ENCODE data around the gene SALL1. TPM values are rescaled to one million over a fixed set of nuclear protein-coding genes. Genes with fewer than 3 reads are reported as not detected.

The SALL1 gene
- total and polyA plus RNA-seq, 2 of the 13 experiments (the other 11 are each of a cell fraction or from before 2014, with no cell fraction given): 6.6 to 12.3 TPM

DNA sequence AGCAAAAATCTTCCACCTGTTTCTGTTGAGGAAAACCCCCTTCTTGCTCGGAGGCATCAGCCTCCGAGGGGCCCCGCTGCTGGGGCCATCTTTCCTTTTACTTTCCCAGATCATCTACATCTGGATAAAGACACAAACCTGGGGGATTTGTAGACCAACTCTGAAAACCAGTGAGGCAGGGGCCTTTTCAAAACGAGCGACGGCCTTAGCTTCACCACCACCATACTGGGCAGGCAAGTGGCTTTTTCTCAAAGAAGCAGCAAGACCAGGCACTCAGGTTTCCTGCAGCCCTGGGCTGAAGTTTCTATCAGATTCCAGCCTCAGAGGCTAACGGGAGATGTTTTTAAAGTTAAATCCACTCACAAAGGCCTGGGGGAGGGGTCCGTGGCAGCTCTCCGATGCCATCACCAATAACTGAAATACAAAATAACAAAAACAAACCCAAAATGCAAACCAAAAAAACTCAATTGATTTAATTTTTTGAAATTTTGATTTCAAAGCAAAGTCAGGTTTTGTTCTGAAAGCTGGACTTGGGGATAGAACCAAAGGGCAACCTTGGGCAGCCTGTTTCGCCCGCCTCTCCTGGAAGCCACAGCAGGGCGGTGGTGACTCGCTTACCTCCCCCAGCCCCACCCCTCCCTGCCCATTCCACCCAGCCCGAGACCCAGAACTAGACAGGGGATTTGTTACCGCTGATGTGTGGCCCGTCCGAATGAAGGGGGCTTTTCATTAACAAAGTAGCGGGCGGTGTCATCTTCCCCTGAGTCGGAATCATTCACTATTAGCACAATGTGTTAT lies 55.8 kb downstream of the SALL1 start (continued):
- TF ChIP-seq POGZ (CRISPR knock-in tag; IDR thresholded peaks at IDR 0.05) (no peak), PRPF4 (IDR thresholded peaks at IDR 0.05; ENCODE audit: low read depth, low read length, poor library complexity, severe bottlenecking) (no peak), MXI1 (IDR thresholded peaks at IDR 0.05; ENCODE audit: borderline replicate concordance, low read depth, low read length) (no peak), TRIM24 (CRISPR knock-in tag; IDR thresholded peaks at IDR 0.05) (no peak), ZSCAN30 (CRISPR knock-in tag; IDR thresholded peaks at IDR 0.05) (no peak), ZNF737 (CRISPR knock-in tag; IDR thresholded peaks at IDR 0.05; ENCODE audit: borderline replicate concordance) (no peak), MIER3 (CRISPR knock-in tag; IDR thresholded peaks at IDR 0.05; ENCODE audit: borderline replicate concordance) (no peak), RELA (CRISPR knock-in tag; IDR thresholded peaks at IDR 0.05) (no peak), XBP1 (CRISPR knock-in tag; IDR thresholded peaks at IDR 0.05) (no peak), ZNF264 (CRISPR knock-in tag; IDR thresholded peaks at IDR 0.05) (no peak), CCDC6 (CRISPR knock-in tag; IDR thresholded peaks at IDR 0.05) (no peak), ZNF670 (CRISPR knock-in tag; IDR thresholded peaks at IDR 0.05; ENCODE audit: borderline replicate concordance) (no peak), ZNF234 (CRISPR knock-in tag; conservative IDR thresholded peaks at IDR 0.05) (0 out of 2 replicates have a peak, but pooled peaks have one; percentile 32), NFE2L1 (CRISPR knock-in tag; IDR thresholded peaks at IDR 0.05; ENCODE audit: borderline replicate concordance) (no peak), ZNF577 (CRISPR knock-in tag; IDR thresholded peaks at IDR 0.05; ENCODE audit: borderline replicate concordance, low read depth) (no peak), YEATS4 (CRISPR knock-in tag; IDR thresholded peaks at IDR 0.05; ENCODE audit: borderline replicate concordance) (0 out of 2 replicates have a peak, but pooled peaks have one; percentile 41), ARNT (IDR thresholded peaks at IDR 0.05) (no peak), ZIK1 (CRISPR knock-in tag; IDR thresholded peaks at IDR 0.05; ENCODE audit: borderline replicate concordance, low read depth) (no peak), FOXC1 (CRISPR knock-in tag; IDR thresholded peaks at IDR 0.05; ENCODE audit: borderline replicate concordance) (no peak), REXO4 (CRISPR knock-in tag; IDR thresholded peaks at IDR 0.05; ENCODE audit: borderline replicate concordance) (no peak)
- TF ChIP-seq, protein P1, sequence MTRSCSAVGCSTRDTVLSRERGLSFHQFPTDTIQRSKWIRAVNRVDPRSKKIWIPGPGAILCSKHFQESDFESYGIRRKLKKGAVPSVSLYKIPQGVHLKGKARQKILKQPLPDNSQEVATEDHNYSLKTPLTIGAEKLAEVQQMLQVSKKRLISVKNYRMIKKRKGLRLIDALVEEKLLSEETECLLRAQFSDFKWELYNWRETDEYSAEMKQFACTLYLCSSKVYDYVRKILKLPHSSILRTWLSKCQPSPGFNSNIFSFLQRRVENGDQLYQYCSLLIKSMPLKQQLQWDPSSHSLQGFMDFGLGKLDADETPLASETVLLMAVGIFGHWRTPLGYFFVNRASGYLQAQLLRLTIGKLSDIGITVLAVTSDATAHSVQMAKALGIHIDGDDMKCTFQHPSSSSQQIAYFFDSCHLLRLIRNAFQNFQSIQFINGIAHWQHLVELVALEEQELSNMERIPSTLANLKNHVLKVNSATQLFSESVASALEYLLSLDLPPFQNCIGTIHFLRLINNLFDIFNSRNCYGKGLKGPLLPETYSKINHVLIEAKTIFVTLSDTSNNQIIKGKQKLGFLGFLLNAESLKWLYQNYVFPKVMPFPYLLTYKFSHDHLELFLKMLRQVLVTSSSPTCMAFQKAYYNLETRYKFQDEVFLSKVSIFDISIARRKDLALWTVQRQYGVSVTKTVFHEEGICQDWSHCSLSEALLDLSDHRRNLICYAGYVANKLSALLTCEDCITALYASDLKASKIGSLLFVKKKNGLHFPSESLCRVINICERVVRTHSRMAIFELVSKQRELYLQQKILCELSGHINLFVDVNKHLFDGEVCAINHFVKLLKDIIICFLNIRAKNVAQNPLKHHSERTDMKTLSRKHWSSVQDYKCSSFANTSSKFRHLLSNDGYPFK (CRISPR knock-in tag; IDR thresholded peaks at IDR 0.05; ENCODE audit: borderline replicate concordance): no peak
- TF ChIP-seq, protein P2, sequence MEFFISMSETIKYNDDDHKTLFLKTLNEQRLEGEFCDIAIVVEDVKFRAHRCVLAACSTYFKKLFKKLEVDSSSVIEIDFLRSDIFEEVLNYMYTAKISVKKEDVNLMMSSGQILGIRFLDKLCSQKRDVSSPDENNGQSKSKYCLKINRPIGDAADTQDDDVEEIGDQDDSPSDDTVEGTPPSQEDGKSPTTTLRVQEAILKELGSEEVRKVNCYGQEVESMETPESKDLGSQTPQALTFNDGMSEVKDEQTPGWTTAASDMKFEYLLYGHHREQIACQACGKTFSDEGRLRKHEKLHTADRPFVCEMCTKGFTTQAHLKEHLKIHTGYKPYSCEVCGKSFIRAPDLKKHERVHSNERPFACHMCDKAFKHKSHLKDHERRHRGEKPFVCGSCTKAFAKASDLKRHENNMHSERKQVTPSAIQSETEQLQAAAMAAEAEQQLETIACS (CRISPR knock-in tag; IDR thresholded peaks at IDR 0.05): no peak
- TF ChIP-seq, protein P3, sequence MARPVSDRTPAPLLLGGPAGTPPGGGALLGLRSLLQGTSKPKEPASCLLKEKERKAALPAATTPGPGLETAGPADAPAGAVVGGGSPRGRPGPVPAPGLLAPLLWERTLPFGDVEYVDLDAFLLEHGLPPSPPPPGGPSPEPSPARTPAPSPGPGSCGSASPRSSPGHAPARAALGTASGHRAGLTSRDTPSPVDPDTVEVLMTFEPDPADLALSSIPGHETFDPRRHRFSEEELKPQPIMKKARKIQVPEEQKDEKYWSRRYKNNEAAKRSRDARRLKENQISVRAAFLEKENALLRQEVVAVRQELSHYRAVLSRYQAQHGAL (CRISPR knock-in tag; IDR thresholded peaks at IDR 0.05; ENCODE audit: not compliant biosample characterization): no peak
- TF ChIP-seq, protein P4, sequence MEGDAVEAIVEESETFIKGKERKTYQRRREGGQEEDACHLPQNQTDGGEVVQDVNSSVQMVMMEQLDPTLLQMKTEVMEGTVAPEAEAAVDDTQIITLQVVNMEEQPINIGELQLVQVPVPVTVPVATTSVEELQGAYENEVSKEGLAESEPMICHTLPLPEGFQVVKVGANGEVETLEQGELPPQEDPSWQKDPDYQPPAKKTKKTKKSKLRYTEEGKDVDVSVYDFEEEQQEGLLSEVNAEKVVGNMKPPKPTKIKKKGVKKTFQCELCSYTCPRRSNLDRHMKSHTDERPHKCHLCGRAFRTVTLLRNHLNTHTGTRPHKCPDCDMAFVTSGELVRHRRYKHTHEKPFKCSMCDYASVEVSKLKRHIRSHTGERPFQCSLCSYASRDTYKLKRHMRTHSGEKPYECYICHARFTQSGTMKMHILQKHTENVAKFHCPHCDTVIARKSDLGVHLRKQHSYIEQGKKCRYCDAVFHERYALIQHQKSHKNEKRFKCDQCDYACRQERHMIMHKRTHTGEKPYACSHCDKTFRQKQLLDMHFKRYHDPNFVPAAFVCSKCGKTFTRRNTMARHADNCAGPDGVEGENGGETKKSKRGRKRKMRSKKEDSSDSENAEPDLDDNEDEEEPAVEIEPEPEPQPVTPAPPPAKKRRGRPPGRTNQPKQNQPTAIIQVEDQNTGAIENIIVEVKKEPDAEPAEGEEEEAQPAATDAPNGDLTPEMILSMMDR (CRISPR knock-in tag; IDR thresholded peaks at IDR 0.05): peak; percentile 44

Data from HepG2 (cell line).